Natural killer cell (primary cell): ENCODE results near the gene PLD4. TPM values are rescaled to one million over a fixed set of nuclear protein-coding genes. Genes with fewer than 3 reads are reported as not detected.

Experiments used
- ATAC-seq, 3 donors: fragments of 150-1000 bp in 2 of 3; fragments of 200-7000 bp in 1 of 3; cut with Tn5 transposase; 1 replicate in 1 of 3; 2 replicates in 2 of 3; pipeline ENCODE4 v1.10.0; 2021; ENCODE audit warnings: mild to moderate bottlenecking in 2 of 3, moderate library complexity in 2 of 3
- DNase-seq, 2 donors: peaks; one replicate each; pipeline versions ENCODE4 v3.0.0 to v3.0.0-alpha.2; 2013 to 2021; ENCODE audit warnings: mixed read lengths in 1 of 2
- H3K27ac ChIP-seq: one replicate; pipeline ENCODE4 v1.5.1; 2013; ENCODE audit warnings: mild to moderate bottlenecking, low read length
- H3K27me3 ChIP-seq: one replicate; pipeline ENCODE4 v1.6.1; 2013; ENCODE audit warnings: low read length; ENCODE audit not compliant: control insufficient read depth, insufficient read depth
- H3K36me3 ChIP-seq: one replicate; pipeline ENCODE4 v1.6.1; 2013; ENCODE audit warnings: low read length; ENCODE audit not compliant: control insufficient read depth, insufficient read depth
- H3K4me1 ChIP-seq: one replicate; pipeline ENCODE4 v1.6.1; 2013; ENCODE audit warnings: low read length; ENCODE audit not compliant: control insufficient read depth, insufficient read depth
- H3K4me3 ChIP-seq: one replicate; pipeline ENCODE4 v1.5.1; 2013; ENCODE audit warnings: low read length
- H3K9me3 ChIP-seq: one replicate; pipeline ENCODE4 v1.6.1; 2013; ENCODE audit warnings: low read length; ENCODE audit not compliant: control insufficient read depth, insufficient read depth
- H3K27ac Mint-ChIP-seq, 2 donors: one replicate each; pipeline ENCODE4 v1.8.0; 2022; ENCODE audit warnings: mild to moderate bottlenecking in 2 of 2, mixed read lengths in 2 of 2, moderate library complexity in 1 of 2
- H3K27me3 Mint-ChIP-seq, 2 donors: one replicate each; pipeline ENCODE4 v1.8.0; 2022; ENCODE audit warnings: low read depth in 2 of 2, mixed read lengths in 2 of 2
- H3K36me3 Mint-ChIP-seq: one replicate; pipeline ENCODE4 v1.8.0; 2022; ENCODE audit warnings: mixed read lengths
- H3K4me1 Mint-ChIP-seq, 2 donors: one replicate each; pipeline ENCODE4 v1.8.0; 2022; ENCODE audit warnings: mixed read lengths in 2 of 2
- H3K4me3 Mint-ChIP-seq: one replicate; pipeline ENCODE4 v1.8.0; 2022; ENCODE audit warnings: mild to moderate bottlenecking, moderate library complexity, mixed read lengths
- H3K9me3 Mint-ChIP-seq, 2 donors: one replicate each; pipeline ENCODE4 v1.8.0; 2022; ENCODE audit warnings: mixed read lengths in 2 of 2
- WGBS: methylation state at CpG from one replicate; pipeline ENCODE4 v1.1.7; 2013; ENCODE audit warnings: missing lambda C conversion rate; ENCODE audit not compliant: insufficient coverage; 5-methylcytosine and 5-hydroxymethylcytosine counted together
- intact Hi-C: fragments of 100-400 bp; cut with micrococcal nuclease; formaldehyde crosslinking; loops from one replicate; pipeline ENCODE4 v1.14.2; 2022
- total RNA-seq, 4 donors: library from RNA; stranded (reverse); fragments of 120-200 nt in 1 of 4; gene quantifications; one replicate each; pipeline versions ENCODE4 v1.2.3 to v1.2.4, GENCODE V29; 2013 to 2022
- TF ChIP-seq, protein P1 (sequence below): fragments of 200-600 bp; IDR thresholded peaks from one replicate; pipeline ENCODE4 v1.8.0; 2022; ENCODE audit warnings: antibody characterized with exemption

The PLD4 gene
- total RNA-seq, 3 donors from 2014 or later (not counting 1 experiment from before 2014, with no cell fraction given), result 1.7 to 7.2 (median 2.9) TPM

DNA sequence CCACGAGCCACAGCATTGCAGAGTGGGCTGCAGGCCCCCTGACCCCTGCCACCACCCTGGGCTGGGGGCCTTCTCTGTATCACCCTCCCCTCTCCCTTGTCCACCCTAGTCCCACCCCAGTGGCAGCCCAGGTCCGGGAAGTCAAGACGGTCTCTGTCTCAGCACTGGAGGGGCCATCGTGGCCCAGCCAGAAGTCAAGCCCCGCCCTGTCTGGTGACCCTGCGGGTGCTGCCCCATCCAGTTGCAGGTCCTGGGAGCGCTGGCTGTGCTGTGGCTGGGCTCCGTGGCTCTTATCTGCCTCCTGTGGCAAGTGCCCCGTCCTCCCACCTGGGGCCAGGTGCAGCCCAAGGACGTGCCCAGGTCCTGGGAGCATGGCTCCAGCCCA, 2.7 kb downstream of the PLD4 start:
- no peaks in the 10 kb centered on the region for H3K27me3 ChIP-seq
- intact Hi-C loops, result no loop called here
- Mint-ChIP-seq H3K36me3 (no peaks in the 10 kb centered on the region), H3K9me3 (no peaks in the 10 kb centered on the region), H3K4me1 (no peaks in the 10 kb centered on the region), H3K27ac (no peak overlapping the region), H3K27me3 (no peaks in the 10 kb centered on the region), H3K4me3 (no peak overlapping the region)
- H3K36me3 ChIP-seq, result no peaks in the 10 kb centered on the region
- H3K4me3 ChIP-seq, result no peak overlapping the region
- H3K9me3 ChIP-seq, result no peaks in the 10 kb centered on the region
- peaks cover 47% of the 10 kb centered on the region for H3K4me1 ChIP-seq
- H3K27ac ChIP-seq, result no peak overlapping the region
- WGBS, result 75% methylated on average over 10 of the region's 10 CpGs
- DNase-seq (no peak), ATAC-seq (no peak)
- TF ChIP-seq, protein P1, sequence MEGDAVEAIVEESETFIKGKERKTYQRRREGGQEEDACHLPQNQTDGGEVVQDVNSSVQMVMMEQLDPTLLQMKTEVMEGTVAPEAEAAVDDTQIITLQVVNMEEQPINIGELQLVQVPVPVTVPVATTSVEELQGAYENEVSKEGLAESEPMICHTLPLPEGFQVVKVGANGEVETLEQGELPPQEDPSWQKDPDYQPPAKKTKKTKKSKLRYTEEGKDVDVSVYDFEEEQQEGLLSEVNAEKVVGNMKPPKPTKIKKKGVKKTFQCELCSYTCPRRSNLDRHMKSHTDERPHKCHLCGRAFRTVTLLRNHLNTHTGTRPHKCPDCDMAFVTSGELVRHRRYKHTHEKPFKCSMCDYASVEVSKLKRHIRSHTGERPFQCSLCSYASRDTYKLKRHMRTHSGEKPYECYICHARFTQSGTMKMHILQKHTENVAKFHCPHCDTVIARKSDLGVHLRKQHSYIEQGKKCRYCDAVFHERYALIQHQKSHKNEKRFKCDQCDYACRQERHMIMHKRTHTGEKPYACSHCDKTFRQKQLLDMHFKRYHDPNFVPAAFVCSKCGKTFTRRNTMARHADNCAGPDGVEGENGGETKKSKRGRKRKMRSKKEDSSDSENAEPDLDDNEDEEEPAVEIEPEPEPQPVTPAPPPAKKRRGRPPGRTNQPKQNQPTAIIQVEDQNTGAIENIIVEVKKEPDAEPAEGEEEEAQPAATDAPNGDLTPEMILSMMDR, result no peak

DNA sequence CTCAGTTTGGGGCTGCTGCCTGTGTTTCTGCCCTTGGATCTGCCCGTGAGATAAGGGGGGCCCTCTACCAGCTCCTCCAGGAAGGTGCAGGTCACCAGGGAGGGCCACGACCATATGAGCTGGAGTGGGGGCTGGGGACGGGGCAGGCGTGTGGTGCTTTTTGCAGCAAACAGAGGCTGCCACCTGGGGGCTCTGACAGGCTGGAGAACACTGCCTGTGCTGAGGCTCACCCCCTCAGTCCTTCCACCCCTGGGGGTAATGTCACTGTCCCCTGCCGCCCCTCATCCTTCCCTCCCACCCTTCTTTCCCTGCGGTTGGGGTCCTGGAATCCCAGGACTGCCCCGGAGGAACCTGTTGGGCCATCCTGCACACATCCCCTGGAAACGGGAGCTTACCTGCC, 3.2 kb downstream of the PLD4 start:
- Histone ChIP-seq H3K36me3 (no peaks in the 10 kb centered on the region), H3K4me1 (peaks cover 45% of the 10 kb centered on the region), H3K9me3 (no peaks in the 10 kb centered on the region), H3K4me3 (no peak overlapping the region), H3K27ac (no peak overlapping the region), H3K27me3 (no peaks in the 10 kb centered on the region)
- 74% methylated on average over 8 of the region's 8 CpGs for WGBS
- ATAC-seq (no peak), DNase-seq (no peak)
- TF ChIP-seq, protein P1, result no peak
- no peaks in the 10 kb centered on the region for H3K9me3 Mint-ChIP-seq
- no peak overlapping the region for H3K27ac Mint-ChIP-seq
- H3K36me3 Mint-ChIP-seq, result no peaks in the 10 kb centered on the region
- no peaks in the 10 kb centered on the region for H3K4me1 Mint-ChIP-seq
- intact Hi-C loops, result no loop called here
- no peak overlapping the region for H3K4me3 Mint-ChIP-seq
- H3K27me3 Mint-ChIP-seq, result no peaks in the 10 kb centered on the region

DNA sequence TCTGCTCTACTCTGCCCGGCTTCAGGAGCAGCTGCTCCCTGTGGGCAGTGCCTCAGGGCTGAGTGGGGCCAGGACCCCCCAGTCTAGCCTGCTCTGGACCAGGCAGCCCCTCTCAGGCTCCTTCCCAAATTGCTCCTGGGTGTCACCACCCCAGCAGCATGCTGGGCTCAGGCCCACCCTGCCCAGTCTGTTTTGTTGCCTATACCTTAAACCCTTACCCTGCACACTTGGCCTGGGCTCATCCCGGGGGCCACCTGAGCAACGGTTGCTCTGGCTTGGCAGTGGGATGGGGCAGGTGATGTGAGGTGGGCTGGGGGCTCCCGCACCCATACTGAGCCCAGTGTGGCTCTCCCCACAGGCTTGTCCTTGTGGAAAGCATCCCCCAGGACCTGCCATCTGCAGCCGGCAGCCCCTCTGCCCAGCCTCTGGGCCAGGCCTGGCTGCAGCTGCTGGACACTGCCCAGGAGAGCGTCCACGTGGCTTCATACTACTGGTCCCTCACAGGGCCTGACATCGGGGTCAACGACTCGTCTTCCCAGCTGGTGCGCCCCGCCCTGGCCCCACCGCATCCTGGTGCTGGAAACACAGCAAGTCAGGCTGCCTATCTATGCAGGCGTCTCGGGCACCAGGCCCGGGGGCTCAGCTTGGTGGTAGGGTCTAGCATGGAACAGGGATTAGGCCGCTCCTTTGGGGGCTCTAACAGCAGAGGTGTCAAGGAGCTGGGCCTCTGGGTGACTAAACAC, 3.9 kb downstream of the PLD4 start:
- H3K27me3 ChIP-seq, result no peaks in the 10 kb centered on the region
- no peaks in the 10 kb centered on the region for H3K36me3 ChIP-seq
- DNase-seq, result no peak
- no peak overlapping the region for H3K4me3 ChIP-seq
- no peak overlapping the region for H3K27ac ChIP-seq
- TF ChIP-seq, protein P1, result no peak
- H3K9me3 Mint-ChIP-seq, result no peaks in the 10 kb centered on the region
- intact Hi-C loops, result no loop called here
- 91% methylated on average over 17 of the region's 17 CpGs for WGBS
- H3K4me3 Mint-ChIP-seq, result no peak overlapping the region
- H3K27me3 Mint-ChIP-seq, result no peaks in the 10 kb centered on the region
- no peaks in the 10 kb centered on the region for H3K36me3 Mint-ChIP-seq
- no peak for ATAC-seq
- H3K4me1 Mint-ChIP-seq, result no peaks in the 10 kb centered on the region
- peaks cover 43% of the 10 kb centered on the region for H3K4me1 ChIP-seq
- H3K27ac Mint-ChIP-seq, result no peak overlapping the region
- no peaks in the 10 kb centered on the region for H3K9me3 ChIP-seq
